Esophagus muscularis mucosa (tissue), 3 donors: Measurements from ENCODE around the gene TRABD2A.

Source experiments
- CTCF ChIP-seq, 3 experiments: fragments of 200-600 bp in 2 of 3; fragments of 450-650 bp in 1 of 3; sonication (generic) in 2 of 3; IDR thresholded peaks; one replicate each; pipeline ENCODE4 v1.5.1; 2017 to 2019; ENCODE audit warnings: antibody characterized with exemption in 3 of 3, mild to moderate bottlenecking in 2 of 3, moderate library complexity in 1 of 3
- POLR2A ChIP-seq: fragments of 450-650 bp; IDR thresholded peaks from one replicate; pipeline ENCODE4 v1.6.1; 2017; ENCODE audit warnings: antibody characterized with exemption, moderate library complexity, mild to moderate bottlenecking, low read depth
- POLR2AphosphoS5 ChIP-seq, 2 donors: sonication (generic); formaldehyde crosslinking; IDR thresholded peaks; one replicate each; pipeline ENCODE4 v1.6.1; 2017; ENCODE audit warnings: antibody characterized with exemption in 2 of 2

GRCh38 chr2:84821806-84822205 is 59.1 kb downstream of the TRABD2A start:
- no peak for TF ChIP-seq CTCF (IDR thresholded peaks at IDR 0.05)
- no peak for TF ChIP-seq POLR2AphosphoS5 (IDR thresholded peaks at IDR 0.05)
- no peak for TF ChIP-seq POLR2A
